ENCODE results near the gene ZNF426. TPM values are rescaled to one million over a fixed set of nuclear protein-coding genes. Genes with fewer than 3 reads are reported as not detected.
A peak's percentile ranks its signal among the peaks of the same experiment; 100 is the strongest.
"Not testable (repeated sequence)": the region's sequence is repeated elsewhere in the genome, so short reads cannot be mapped to it uniquely, and the experiment has no call there.

The ZNF426 gene
- total RNA-seq: 19.6 TPM

GRCh38 chr19:9538183-9539058 lies at the start of gene ZNF426:
Gene ZNF426, minus strand, starts transcription at chr19:9538645. Its CDS starts 2,413 bp downstream, at chr19:9536232.
- FAIRE-seq (no peak), DNase-seq (ENCODE audit: low spot score in 2 of 2) (peak; percentile 69 to 83)

- FAIRE-seq (no peak), DNase-seq (ENCODE audit: low spot score in 2 of 2) (no peak)
Measured at GRCh38 chr19:9586764-9587163, 48.3 kb upstream of the ZNF426 start.

GRCh38 chr19:9584073-9584833 lies 45.8 kb upstream of the ZNF426 start, which contains the start of gene ZNF121:
Gene ZNF121, minus strand, starts transcription at chr19:9584504. Its CDS starts 16,407 bp downstream, at chr19:9568097.
- DNase-seq (ENCODE audit: low spot score in 2 of 2) (peak; percentile 65 to 85), FAIRE-seq (no peak)

- not testable (repeated sequence) for FAIRE-seq; DNase-seq (ENCODE audit: low spot score in 2 of 2)
Measured at GRCh38 chr19:9582081-9582725, 43.8 kb upstream of the ZNF426 start.

GRCh38 chr19:9580728-9581127 lies 42.3 kb upstream of the ZNF426 start:
- DNase-seq (ENCODE audit: low spot score in 2 of 2): no peak
- FAIRE-seq: no peak

- no peak for DNase-seq (ENCODE audit: low spot score in 2 of 2)
- FAIRE-seq: no peak
Measured at GRCh38 chr19:9570255-9570654, 31.8 kb upstream of the ZNF426 start.

GRCh38 chr19:9566729-9567128 lies 28.3 kb upstream of the ZNF426 start:
- FAIRE-seq (no peak), DNase-seq (ENCODE audit: low spot score in 2 of 2) (no peak)

- DNase-seq (ENCODE audit: low spot score in 2 of 2): no peak
- no peak for FAIRE-seq
Measured at GRCh38 chr19:9565900-9566705, 27.7 kb upstream of the ZNF426 start.

GRCh38 chr19:9552536-9553274 lies 14.3 kb upstream of the ZNF426 start:
- FAIRE-seq: no peak
- no peak for DNase-seq (ENCODE audit: low spot score in 2 of 2)

- FAIRE-seq: no peak
- no peak for DNase-seq (ENCODE audit: low spot score in 2 of 2)
Measured at GRCh38 chr19:9547870-9548269, 9.4 kb upstream of the ZNF426 start.

- DNase-seq (ENCODE audit: low spot score in 2 of 2); FAIRE-seq: not testable (repeated sequence)
Measured at GRCh38 chr19:9541281-9541680, 2.8 kb upstream of the ZNF426 start.

GRCh38 chr19:9539921-9540320 lies 1.5 kb upstream of the ZNF426 start:
- FAIRE-seq; DNase-seq (ENCODE audit: low spot score in 2 of 2): not testable (repeated sequence)

GRCh38 chr19:9539201-9539600 lies 756 bp upstream of the ZNF426 start:
- not testable (repeated sequence) for FAIRE-seq; DNase-seq (ENCODE audit: low spot score in 2 of 2)

GRCh38 chr19:9535934-9536333 lies 2.5 kb downstream of the ZNF426 start:
- DNase-seq (ENCODE audit: low spot score in 2 of 2) (no peak), FAIRE-seq (no peak)

GRCh38 chr19:9531933-9532332 lies 6.5 kb downstream of the ZNF426 start:
- no peak for DNase-seq (ENCODE audit: low spot score in 2 of 2)
- FAIRE-seq: no peak

GRCh38 chr19:9528757-9529336 lies 9.6 kb downstream of the ZNF426 start:
- FAIRE-seq (no peak), DNase-seq (ENCODE audit: low spot score in 2 of 2) (no peak)

- no peak for DNase-seq (ENCODE audit: low spot score in 2 of 2)
- no peak for FAIRE-seq
Measured at GRCh38 chr19:9523885-9524474, 14.5 kb downstream of the ZNF426 start.

- no peak for FAIRE-seq
Measured at GRCh38 chr19:9507285-9507684, 31.2 kb downstream of the ZNF426 start.

More at GRCh38 chr19:9507285-9507684, 31.2 kb downstream of the ZNF426 start:
- DNase-seq (ENCODE audit: low spot score in 2 of 2): no peak

Measured in frontal cortex (tissue), 4 donors.